ENCODE data around the gene SHD. TPM values are rescaled to one million over a fixed set of nuclear protein-coding genes. Genes with fewer than 3 reads are reported as not detected.
A peak's percentile ranks its signal among the peaks of the same experiment; 100 is the strongest.
"Not testable (repeated sequence)": the region's sequence is repeated elsewhere in the genome, so short reads cannot be mapped to it uniquely, and the experiment has no call there.

SHD gene
- total and polyA plus RNA-seq, 7 donors, result 0.04 to 2.1 (median 0.52) TPM; not detected in 1

- no peak overlapping the region for H3K4me3 ChIP-seq
- ATAC-seq (no peak), DNase-seq (no peak)
- H3K9me3 ChIP-seq, result no peaks in the 10 kb centered on the region
- H3K36me3 ChIP-seq (ENCODE audit: insufficient read depth in 1 of 2, low read depth in 1 of 2), result no peaks in the 10 kb centered on the region
- intact Hi-C loops (cut with DNase I), result no loop called here
- H3K27me3 ChIP-seq (ENCODE audit: insufficient read depth in 3 of 3, low read length in 2 of 3), result peaks cover 0 to 25% (median 9%) of the 10 kb centered on the region in 3 donors
- no peaks in the 10 kb centered on the region for H3K4me1 ChIP-seq
- TF ChIP-seq CTCF (IDR thresholded peaks at IDR 0.05), result no peak
- WGBS, 3 donors, result 69 to 75% (median 70%) methylated on average over 5 of the region's 5 CpGs
- H3K27ac ChIP-seq, result no peak overlapping the region
Measured at GRCh38 chr19:4241824-4242430, 37.1 kb upstream of the SHD start.

GRCh38 chr19:4245938-4246337 lies 33.1 kb upstream of the SHD start:
- ATAC-seq; H3K4me3 ChIP-seq; intact Hi-C loops (cut with DNase I): not testable (repeated sequence)

GRCh38 chr19:4246767-4247593 lies 32.1 kb upstream of the SHD start, which contains the start of gene YJU2:
TSS of gene YJU2 (plus strand) at chr19:4247080. CDS start at chr19:4247147, 67 bp downstream.
- DNase-seq (peak; percentile 98 to 99), ATAC-seq (peak; percentile 98 to 99 (median 98))
- Histone ChIP-seq H3K9me3 (no peaks in the 10 kb centered on the region), H3K27me3 (ENCODE audit: insufficient read depth in 3 of 3, low read length in 2 of 3) (peaks cover 0 to 1% (median under 1%) of the 10 kb centered on the region in 3 donors), H3K4me3 (peak within 1 kb of the TSS; percentile 89), H3K4me1 (peaks cover 7% of the 10 kb centered on the region), H3K27ac (peak within 1 kb of the TSS; percentile 99), H3K36me3 (ENCODE audit: insufficient read depth in 1 of 2, low read depth in 1 of 2) (peaks cover 2 to 34% of the 10 kb centered on the region in 2 donors)
- TF ChIP-seq CTCF (IDR thresholded peaks at IDR 0.05), result peak; percentile 34
- intact Hi-C loops (cut with DNase I), result no loop called here
- 0% methylated on average over 41 to 45 of the region's 45 CpGs for WGBS, 3 donors

More at GRCh38 chr19:4245938-4246337, 33.1 kb upstream of the SHD start:
- H3K4me1 ChIP-seq; DNase-seq; H3K27me3 ChIP-seq (ENCODE audit: insufficient read depth in 3 of 3, low read length in 2 of 3); H3K27ac ChIP-seq; H3K9me3 ChIP-seq: not testable (repeated sequence)
- peaks cover under 1 to 24% of the 10 kb centered on the region in 2 donors for H3K36me3 ChIP-seq (ENCODE audit: insufficient read depth in 1 of 2, low read depth in 1 of 2)
- WGBS, 3 donors, result 95 to 97% (median 95%) methylated on average over 6 of the region's 6 CpGs

GRCh38 chr19:4256563-4256962 lies 22.5 kb upstream of the SHD start:
- no peak for TF ChIP-seq CTCF (IDR thresholded peaks at IDR 0.05)

GRCh38 chr19:4257025-4257424 lies 22.0 kb upstream of the SHD start:
- no peaks in the 10 kb centered on the region for H3K27me3 ChIP-seq (ENCODE audit: insufficient read depth in 3 of 3, low read length in 2 of 3)

More at GRCh38 chr19:4256563-4256962, 22.5 kb upstream of the SHD start:
- DNase-seq, result no peak
- Histone ChIP-seq H3K27me3 (ENCODE audit: insufficient read depth in 3 of 3, low read length in 2 of 3) (no peaks in the 10 kb centered on the region), H3K9me3 (peaks cover 5% of the 10 kb centered on the region), H3K36me3 (ENCODE audit: insufficient read depth in 1 of 2, low read depth in 1 of 2) (peaks cover 18 to 100% of the 10 kb centered on the region in 2 donors), H3K4me1 (no peaks in the 10 kb centered on the region), H3K27ac (no peak overlapping the region), H3K4me3 (no peak overlapping the region)
- intact Hi-C loops (cut with DNase I), result no loop called here
- 97 to 100% (median 98%) methylated on average over 4 of the region's 4 CpGs for WGBS, 3 donors
- ATAC-seq, result no peak

More at GRCh38 chr19:4257025-4257424, 22.0 kb upstream of the SHD start:
- no peak for ATAC-seq
- TF ChIP-seq CTCF (IDR thresholded peaks at IDR 0.05), result no peak
- no peak for DNase-seq
- peaks cover 19 to 100% of the 10 kb centered on the region in 2 donors for H3K36me3 ChIP-seq (ENCODE audit: insufficient read depth in 1 of 2, low read depth in 1 of 2)
- 85 to 97% (median 91%) methylated on average over 6 of the region's 6 CpGs for WGBS, 3 donors
- H3K4me1 ChIP-seq, result no peaks in the 10 kb centered on the region
- H3K9me3 ChIP-seq, result peaks cover 5% of the 10 kb centered on the region
- H3K27ac ChIP-seq, result no peak overlapping the region
- no peak overlapping the region for H3K4me3 ChIP-seq
- intact Hi-C loops (cut with DNase I), result no loop called here

All from psoas muscle (tissue), 8 donors.